Astrocyte (in vitro differentiated cells and primary cell): ENCODE measurements around the gene ARHGDIA.

Experiments
- EZH2 ChIP-seq: IDR thresholded peaks from 2 replicates; pipeline ENCODE4 v1.6.1; 2012; ENCODE audit warnings: mild to moderate bottlenecking, low read length, inconsistent platforms; ENCODE audit not compliant: insufficient read depth
- TF ChIP-seq, protein P1 (sequence below): IDR thresholded peaks from 2 replicates; pipeline ENCODE4 v1.5.1; 2011; ENCODE audit warnings: low read depth, mild to moderate bottlenecking, inconsistent platforms, low read length, moderate library complexity; ENCODE audit not compliant: insufficient read depth

DNA sequence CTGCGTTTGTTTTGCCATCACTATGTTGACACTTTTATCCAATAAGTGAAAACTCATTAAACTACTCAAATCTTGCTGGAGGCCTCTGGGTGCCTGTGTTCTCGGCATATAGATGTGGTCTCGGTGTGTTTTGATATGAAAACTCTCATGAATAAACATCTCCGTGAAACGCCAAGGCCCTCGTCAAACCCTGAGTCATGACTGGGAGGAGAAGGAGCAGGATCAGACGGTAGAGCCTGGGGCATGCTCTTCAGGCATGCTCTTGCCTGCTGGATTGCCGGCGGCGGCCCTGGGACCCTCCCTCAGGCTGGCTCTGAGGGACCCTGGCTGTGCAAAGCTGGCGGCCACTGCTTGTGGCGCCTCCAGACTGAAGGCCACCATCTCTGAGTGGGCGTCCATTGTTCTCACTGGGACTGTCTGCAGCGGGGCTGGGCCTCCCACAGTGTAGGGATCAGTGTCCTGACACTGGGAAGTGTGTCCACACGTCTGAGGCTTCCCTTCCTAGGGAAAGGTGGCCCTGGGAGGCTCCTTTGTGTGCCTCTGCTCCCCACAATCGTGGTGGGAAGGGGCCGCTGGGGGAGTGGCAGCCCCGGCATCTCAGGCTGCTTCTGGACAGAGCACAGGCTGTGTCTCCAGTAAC lies 29.2 kb upstream of the ARHGDIA start:
- TF ChIP-seq, protein P1, sequence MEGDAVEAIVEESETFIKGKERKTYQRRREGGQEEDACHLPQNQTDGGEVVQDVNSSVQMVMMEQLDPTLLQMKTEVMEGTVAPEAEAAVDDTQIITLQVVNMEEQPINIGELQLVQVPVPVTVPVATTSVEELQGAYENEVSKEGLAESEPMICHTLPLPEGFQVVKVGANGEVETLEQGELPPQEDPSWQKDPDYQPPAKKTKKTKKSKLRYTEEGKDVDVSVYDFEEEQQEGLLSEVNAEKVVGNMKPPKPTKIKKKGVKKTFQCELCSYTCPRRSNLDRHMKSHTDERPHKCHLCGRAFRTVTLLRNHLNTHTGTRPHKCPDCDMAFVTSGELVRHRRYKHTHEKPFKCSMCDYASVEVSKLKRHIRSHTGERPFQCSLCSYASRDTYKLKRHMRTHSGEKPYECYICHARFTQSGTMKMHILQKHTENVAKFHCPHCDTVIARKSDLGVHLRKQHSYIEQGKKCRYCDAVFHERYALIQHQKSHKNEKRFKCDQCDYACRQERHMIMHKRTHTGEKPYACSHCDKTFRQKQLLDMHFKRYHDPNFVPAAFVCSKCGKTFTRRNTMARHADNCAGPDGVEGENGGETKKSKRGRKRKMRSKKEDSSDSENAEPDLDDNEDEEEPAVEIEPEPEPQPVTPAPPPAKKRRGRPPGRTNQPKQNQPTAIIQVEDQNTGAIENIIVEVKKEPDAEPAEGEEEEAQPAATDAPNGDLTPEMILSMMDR = no peak
- no peak for TF ChIP-seq EZH2
